Activated T-cell treated with anti-CD3 and anti-CD28 coated beads, Interleukin-2, amount 50 U/mL, for 24 hours (primary cell): Measurements from ENCODE around the gene MAG.

Experiments used
- DNase-seq: peaks from one replicate; pipeline ENCODE4 v3.0.0-alpha.2; 2020
- H3K27ac Mint-ChIP-seq: 2 replicates; pipeline ENCODE4 v1.8.0; 2020; ENCODE audit warnings: mild to moderate bottlenecking, mixed read lengths
- H3K27me3 Mint-ChIP-seq: 2 replicates; pipeline ENCODE4 v1.8.0; 2020; ENCODE audit warnings: mixed read lengths
- H3K36me3 Mint-ChIP-seq: 2 replicates; pipeline ENCODE4 v1.8.0; 2020; ENCODE audit warnings: low read depth, mixed read lengths
- H3K4me1 Mint-ChIP-seq: 2 replicates; pipeline ENCODE4 v1.8.0; 2020; ENCODE audit warnings: low read depth, mixed read lengths
- H3K4me3 Mint-ChIP-seq: 2 replicates; pipeline ENCODE4 v1.8.0; 2020; ENCODE audit warnings: mild to moderate bottlenecking, moderate library complexity, mixed read lengths
- H3K9me3 Mint-ChIP-seq: 2 replicates; pipeline ENCODE4 v1.8.0; 2020; ENCODE audit warnings: mixed read lengths

Gene MAG

DNA sequence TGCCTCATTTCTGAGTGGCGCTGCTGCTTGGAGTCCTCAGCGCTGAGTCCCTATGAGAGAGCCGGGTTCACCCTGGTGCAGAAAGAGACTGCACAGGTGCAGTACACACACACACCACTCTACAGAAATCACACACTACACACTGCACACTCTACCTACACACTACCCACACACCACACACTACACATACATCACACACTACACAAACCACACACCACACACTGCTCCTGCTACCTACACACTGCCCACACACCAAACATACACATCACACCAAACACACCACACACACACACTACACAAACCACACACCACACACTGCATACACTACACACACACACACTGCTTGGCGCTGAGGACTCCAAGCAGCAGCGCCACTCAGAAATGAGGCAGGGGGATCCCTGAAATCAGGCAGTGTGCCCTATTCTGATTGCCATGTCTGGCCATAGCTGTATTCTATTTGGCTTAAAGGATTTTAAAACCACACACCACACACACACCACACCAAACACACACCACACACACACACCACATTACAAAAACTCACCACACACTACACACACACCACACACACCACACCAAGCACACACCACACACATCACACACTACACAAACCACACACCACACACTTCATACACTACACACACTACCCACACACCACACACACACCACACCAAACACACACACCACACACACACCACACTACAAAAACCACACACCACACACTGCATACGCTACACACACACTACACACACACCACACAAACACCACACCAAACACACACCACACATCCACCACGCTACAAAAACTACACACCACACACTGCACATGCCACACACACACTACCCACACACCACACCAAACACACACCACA is 4.9 kb downstream of the MAG start:
- Mint-ChIP-seq H3K27me3 (no peaks in the 10 kb centered on the region), H3K9me3 (no peaks in the 10 kb centered on the region), H3K4me3 (no peak overlapping the region), H3K36me3 (no peaks in the 10 kb centered on the region), H3K4me1 (no peaks in the 10 kb centered on the region), H3K27ac (no peak overlapping the region)
- DNase-seq: no peak

DNA sequence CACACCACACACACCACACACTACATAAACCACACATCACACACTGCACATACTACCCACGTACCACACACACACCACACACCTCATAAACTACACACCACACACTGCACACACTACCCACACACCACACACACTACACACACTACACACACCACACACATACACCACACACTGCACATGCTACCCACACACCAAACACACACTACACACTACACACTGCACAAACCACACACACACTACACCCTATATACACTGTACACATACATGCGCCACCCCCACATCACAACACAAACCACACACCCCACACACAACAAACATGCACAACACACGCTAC is 5.5 kb downstream of the MAG start:
- Mint-ChIP-seq H3K27ac (no peak overlapping the region), H3K36me3 (no peaks in the 10 kb centered on the region), H3K27me3 (no peaks in the 10 kb centered on the region), H3K9me3 (no peaks in the 10 kb centered on the region), H3K4me3 (no peak overlapping the region), H3K4me1 (no peaks in the 10 kb centered on the region)
- DNase-seq: no peak

DNA sequence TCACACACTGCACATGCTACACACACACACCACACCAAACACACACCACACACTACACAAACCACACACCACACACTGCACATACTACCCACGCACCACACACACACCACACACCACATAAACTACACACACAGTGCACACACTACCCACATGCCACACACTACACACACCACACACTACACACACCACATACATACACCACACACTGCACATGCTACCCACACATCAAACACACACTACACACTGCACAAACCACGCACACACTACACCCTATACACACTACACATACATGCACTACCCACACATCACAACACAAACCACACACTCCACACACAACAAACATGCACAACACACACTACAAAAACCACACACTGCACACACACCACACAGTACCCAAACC is 6.0 kb downstream of the MAG start:
- H3K4me1 Mint-ChIP-seq: no peaks in the 10 kb centered on the region
- no peak for DNase-seq
- no peaks in the 10 kb centered on the region for H3K27me3 Mint-ChIP-seq
- no peaks in the 10 kb centered on the region for H3K36me3 Mint-ChIP-seq
- no peaks in the 10 kb centered on the region for H3K9me3 Mint-ChIP-seq
- no peak overlapping the region for H3K27ac Mint-ChIP-seq
- H3K4me3 Mint-ChIP-seq: no peak overlapping the region

DNA sequence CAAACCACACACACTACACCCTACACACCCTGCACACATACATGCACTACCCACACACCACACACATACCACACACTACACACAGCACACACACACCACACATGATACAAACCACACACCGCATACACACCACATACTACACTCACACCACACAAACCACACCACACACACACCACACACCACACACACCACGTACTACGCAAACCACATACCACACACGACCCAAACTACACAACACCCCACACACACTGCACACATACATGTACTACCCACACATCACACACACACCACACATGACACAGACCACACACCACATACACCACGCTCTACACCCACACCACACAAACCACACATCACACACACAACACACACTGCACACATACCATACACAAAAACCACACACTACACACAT is 6.6 kb downstream of the MAG start:
- Mint-ChIP-seq H3K27ac (no peak overlapping the region), H3K27me3 (no peaks in the 10 kb centered on the region), H3K9me3 (no peaks in the 10 kb centered on the region), H3K4me1 (no peaks in the 10 kb centered on the region), H3K4me3 (no peak overlapping the region), H3K36me3 (no peaks in the 10 kb centered on the region)
- no peak for DNase-seq

DNA sequence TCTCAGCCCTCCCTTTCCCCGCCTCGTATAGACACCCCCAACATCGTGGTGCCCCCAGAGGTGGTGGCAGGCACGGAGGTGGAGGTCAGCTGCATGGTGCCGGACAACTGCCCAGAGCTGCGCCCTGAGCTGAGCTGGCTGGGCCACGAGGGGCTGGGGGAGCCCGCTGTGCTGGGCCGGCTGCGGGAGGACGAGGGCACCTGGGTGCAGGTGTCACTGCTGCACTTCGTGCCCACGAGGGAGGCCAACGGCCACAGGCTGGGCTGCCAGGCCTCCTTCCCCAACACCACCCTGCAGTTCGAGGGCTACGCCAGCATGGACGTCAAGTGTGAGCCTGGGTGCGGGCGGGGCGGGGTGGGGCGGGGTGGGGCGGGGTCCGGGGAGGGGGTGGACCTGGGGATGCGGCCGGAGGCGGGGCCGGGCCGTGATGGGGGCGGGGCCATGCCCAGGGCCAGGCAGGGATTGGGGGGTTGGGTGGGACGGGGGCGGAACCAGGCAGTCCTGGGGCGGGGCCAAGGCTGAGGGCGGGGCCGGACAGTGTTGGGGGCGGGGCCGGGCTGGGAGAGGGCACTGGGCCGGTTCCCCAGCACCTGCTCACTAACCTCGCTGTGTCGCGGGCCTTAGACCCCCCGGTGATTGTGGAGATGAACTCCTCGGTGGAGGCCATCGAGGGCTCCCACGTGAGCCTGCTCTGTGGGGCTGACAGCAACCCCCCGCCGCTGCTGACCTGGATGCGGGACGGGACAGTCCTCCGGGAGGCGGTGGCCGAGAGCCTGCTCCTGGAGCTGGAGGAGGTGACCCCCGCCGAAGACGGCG is 7.8 kb downstream of the MAG start:
- H3K36me3 Mint-ChIP-seq: no peaks in the 10 kb centered on the region
- no peaks in the 10 kb centered on the region for H3K9me3 Mint-ChIP-seq
- no peaks in the 10 kb centered on the region for H3K4me1 Mint-ChIP-seq
- no peaks in the 10 kb centered on the region for H3K27me3 Mint-ChIP-seq
- H3K27ac Mint-ChIP-seq: no peak overlapping the region
- no peak for DNase-seq
- no peak overlapping the region for H3K4me3 Mint-ChIP-seq

DNA sequence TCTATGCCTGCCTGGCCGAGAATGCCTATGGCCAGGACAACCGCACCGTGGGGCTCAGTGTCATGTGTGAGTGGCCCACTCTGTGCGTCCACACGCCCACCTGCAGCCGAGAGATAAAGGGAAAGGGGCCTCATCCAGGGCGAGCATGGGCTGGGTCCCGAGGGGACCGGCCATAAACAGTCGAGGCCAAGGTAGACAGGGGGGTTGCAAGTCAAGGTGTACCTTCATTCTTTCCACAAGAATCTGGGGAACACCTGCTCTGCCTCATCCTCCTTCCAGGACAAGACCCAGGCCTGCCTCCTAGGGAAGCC is 8.3 kb downstream of the MAG start:
- Mint-ChIP-seq H3K4me3 (no peak overlapping the region), H3K4me1 (no peaks in the 10 kb centered on the region), H3K9me3 (no peaks in the 10 kb centered on the region), H3K27me3 (no peaks in the 10 kb centered on the region), H3K27ac (no peak overlapping the region), H3K36me3 (no peaks in the 10 kb centered on the region)
- DNase-seq: no peak

DNA sequence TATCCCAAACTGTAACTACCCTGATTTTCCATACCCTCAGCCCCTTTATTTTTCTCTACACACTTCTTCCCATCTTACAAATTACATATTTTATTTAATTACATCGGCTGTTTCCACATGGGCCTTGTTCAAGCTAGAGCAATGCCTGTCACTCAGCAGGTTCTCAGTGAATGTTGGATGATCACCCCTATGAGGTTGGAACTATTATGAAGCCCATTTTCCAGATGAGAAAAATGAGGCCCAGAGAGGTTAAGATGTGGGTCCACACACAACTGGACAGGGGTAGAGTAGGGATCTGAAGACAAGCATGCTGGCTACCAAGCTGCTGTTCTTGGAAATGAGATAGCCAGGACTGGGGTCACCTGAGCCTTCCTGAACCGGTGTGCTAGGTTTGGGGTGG is 10.0 kb downstream of the MAG start:
- Mint-ChIP-seq H3K9me3 (no peaks in the 10 kb centered on the region), H3K4me1 (no peaks in the 10 kb centered on the region), H3K4me3 (no peak overlapping the region), H3K27me3 (no peaks in the 10 kb centered on the region), H3K27ac (no peak overlapping the region), H3K36me3 (no peaks in the 10 kb centered on the region)
- no peak for DNase-seq

DNA sequence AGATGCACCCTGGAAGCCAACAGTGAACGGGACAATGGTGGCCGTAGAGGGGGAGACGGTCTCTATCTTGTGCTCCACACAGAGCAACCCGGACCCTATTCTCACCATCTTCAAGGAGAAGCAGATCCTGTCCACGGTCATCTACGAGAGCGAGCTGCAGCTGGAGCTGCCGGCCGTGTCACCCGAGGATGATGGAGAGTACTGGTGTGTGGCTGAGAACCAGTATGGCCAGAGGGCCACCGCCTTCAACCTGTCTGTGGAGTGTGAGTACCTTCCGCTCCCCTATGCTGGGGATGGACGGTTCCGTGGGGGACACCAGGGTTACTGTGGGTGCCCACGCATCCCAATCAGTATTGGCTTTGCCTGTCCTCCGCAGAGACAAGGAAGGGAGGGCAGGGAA is 10.5 kb downstream of the MAG start:
- Mint-ChIP-seq H3K27me3 (no peaks in the 10 kb centered on the region), H3K4me3 (no peak overlapping the region), H3K36me3 (no peaks in the 10 kb centered on the region), H3K4me1 (no peaks in the 10 kb centered on the region), H3K27ac (no peak overlapping the region), H3K9me3 (no peaks in the 10 kb centered on the region)
- DNase-seq: no peak

DNA sequence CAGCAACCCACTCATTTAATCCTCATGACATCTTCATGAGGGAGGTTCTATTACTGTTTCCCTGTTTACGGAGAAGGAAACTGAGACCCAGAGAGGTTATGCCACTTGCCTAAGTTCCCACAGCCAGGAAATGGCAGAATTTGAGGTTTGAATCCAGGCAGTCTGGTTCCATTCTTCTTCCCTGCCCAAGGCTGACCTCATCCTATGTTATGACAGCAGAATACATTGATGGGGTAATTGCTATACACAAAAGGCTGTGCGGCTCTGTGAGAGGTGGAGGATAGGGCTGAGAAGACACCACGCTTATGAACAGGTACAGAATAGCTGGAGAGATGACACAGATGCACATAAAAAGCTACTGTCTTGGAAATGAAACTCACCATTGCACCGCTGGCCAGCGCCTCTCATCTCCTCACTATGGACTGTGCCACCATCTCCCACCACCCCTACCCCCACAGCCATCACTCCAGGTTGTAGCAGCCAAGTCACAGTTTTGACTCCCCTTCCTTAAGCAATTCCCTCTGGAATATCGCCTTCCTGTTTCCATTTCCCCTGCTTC is 11.5 kb downstream of the MAG start:
- DNase-seq: no peak
- Mint-ChIP-seq H3K36me3 (no peaks in the 10 kb centered on the region), H3K4me3 (no peak overlapping the region), H3K27me3 (no peaks in the 10 kb centered on the region), H3K4me1 (no peaks in the 10 kb centered on the region), H3K9me3 (no peaks in the 10 kb centered on the region), H3K27ac (no peak overlapping the region)

DNA sequence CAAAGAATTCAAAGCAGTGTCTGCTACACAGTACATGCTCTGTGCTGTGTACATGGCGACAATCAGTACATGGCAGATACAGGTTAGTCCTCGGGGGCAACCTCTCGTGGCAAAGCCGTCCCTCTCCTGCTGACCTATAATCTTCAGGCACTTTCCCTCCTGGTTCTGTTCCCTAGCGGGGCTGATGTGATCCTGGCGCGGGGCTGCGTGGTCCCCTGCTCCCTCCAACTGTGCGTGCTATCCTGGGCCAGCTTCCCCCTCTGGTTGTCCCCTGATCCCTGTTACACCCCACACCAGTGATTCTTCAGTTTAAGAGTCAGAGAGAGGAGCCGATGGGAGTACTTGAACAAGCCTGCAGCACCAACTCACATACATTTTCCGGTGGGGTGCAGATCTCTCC is 12.1 kb downstream of the MAG start:
- no peaks in the 10 kb centered on the region for H3K27me3 Mint-ChIP-seq
- no peaks in the 10 kb centered on the region for H3K36me3 Mint-ChIP-seq

DNA sequence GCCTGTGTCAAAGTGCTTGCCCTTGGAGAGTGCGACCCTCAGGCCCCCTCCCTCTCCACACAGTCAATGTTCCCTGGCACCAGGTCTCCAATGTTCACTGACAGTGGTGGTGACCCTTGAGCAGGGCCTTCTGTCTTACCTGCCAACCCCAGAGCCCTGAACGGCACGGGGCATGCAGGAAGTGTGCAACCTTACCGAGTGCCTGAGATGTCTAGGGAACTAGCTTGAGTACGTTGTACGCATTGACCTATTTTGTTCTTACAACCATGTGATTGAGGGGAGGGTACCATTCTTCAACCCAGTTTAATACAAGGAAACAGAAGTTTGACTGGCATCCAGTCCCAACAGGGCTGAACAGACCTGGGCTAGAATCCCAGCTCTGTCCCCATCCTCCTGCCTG is 13.2 kb downstream of the MAG start:
- no peaks in the 10 kb centered on the region for H3K9me3 Mint-ChIP-seq
- no peak for DNase-seq
- no peaks in the 10 kb centered on the region for H3K27me3 Mint-ChIP-seq
- H3K4me1 Mint-ChIP-seq: peaks cover under 1% of the 10 kb centered on the region
- no peaks in the 10 kb centered on the region for H3K36me3 Mint-ChIP-seq
- no peak overlapping the region for H3K4me3 Mint-ChIP-seq
- no peak overlapping the region for H3K27ac Mint-ChIP-seq

More for the DNA sequence above, 12.1 kb downstream of the MAG start:
- Mint-ChIP-seq H3K4me3 (no peak overlapping the region), H3K27ac (no peak overlapping the region), H3K9me3 (no peaks in the 10 kb centered on the region), H3K4me1 (no peaks in the 10 kb centered on the region)
- no peak for DNase-seq

DNA sequence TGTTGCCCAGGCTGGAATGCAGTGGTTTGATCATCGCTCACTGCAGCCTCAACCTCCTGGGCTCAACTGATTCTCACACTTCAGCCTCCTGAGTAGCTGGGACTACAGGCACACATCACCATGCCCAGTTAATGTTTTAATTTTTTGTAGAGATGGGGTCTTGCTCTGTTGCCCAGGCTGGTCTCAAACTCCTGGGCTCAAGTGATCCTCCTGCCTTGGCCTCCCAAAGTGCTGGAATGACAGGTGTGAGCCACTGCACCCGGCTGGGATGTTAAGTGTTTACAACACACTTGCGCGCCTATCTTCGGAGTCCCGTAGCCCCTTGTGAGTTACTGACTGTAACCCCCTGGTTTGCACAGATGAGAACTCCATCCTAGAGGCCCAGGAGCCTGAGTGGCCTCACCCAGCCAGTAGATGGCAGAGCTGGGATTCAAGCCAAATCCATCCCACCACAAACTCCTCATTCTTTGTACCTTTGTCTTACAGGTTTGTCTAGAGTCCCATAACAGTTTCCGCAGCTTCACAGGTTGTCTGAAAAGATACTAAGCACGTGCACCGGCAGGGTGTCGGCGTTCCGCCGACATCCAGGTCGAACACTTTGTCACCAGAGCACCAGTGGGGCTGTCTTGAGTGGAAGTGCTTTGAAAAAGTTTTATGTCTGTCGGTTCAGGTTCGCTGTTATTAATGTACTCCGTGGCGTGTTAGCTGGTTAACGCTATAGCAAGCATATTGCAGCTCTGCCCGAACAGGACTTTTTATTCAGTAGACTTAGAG is 14.7 kb downstream of the MAG start:
- DNase-seq: no peak
- no peaks in the 10 kb centered on the region for H3K9me3 Mint-ChIP-seq
- H3K4me3 Mint-ChIP-seq: no peak overlapping the region
- H3K4me1 Mint-ChIP-seq: peaks cover 2% of the 10 kb centered on the region
- no peak overlapping the region for H3K27ac Mint-ChIP-seq
- H3K27me3 Mint-ChIP-seq: no peaks in the 10 kb centered on the region
- no peaks in the 10 kb centered on the region for H3K36me3 Mint-ChIP-seq

DNA sequence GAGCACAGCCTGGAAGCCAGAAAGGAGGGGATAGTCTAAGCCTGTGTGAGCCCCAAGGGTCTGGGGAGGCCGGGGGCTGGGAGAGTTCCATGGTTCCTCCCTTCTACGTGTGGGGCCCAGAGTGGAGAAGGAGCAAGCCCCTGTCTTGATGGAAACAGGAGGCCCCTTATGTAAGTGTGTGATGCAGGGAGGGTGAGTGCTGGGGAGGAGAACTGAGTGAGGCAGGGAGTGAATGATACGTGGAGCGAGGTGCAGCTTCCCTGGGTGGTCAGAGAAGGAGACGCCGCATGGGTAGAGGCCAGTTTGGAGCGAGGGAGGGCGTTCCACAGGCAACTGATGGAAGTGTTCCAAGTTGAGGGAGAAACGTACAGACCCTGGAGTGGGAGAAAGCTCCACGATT is 16.0 kb downstream of the MAG start:
- Mint-ChIP-seq H3K27me3 (no peaks in the 10 kb centered on the region), H3K36me3 (no peaks in the 10 kb centered on the region), H3K4me1 (peaks cover 2% of the 10 kb centered on the region), H3K9me3 (no peaks in the 10 kb centered on the region), H3K4me3 (no peak overlapping the region), H3K27ac (no peak overlapping the region)
- no peak for DNase-seq

DNA sequence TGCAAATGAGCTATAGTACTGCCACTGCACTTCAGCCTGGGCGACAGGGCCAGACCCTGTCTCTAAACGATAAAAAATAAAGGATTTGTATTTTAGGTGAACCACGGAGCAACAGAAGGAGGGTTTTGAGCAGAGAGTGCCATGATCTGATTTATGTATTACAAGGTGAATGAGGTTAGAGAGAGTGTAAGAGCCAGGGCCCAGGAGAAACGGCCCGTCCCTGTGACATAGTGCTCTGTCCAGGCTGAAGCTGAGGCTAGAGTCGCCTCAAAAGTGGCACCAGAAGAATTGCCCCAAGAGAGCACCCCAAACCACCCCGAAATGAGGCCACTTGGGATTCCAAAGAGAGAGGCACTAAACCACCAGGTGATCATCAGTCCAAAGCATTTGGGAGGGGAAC is 16.9 kb downstream of the MAG start:
- no peaks in the 10 kb centered on the region for H3K9me3 Mint-ChIP-seq
- peaks cover 2% of the 10 kb centered on the region for H3K4me1 Mint-ChIP-seq
- no peak for DNase-seq
- no peak overlapping the region for H3K27ac Mint-ChIP-seq
- H3K27me3 Mint-ChIP-seq: no peaks in the 10 kb centered on the region
- no peak overlapping the region for H3K4me3 Mint-ChIP-seq
- H3K36me3 Mint-ChIP-seq: no peaks in the 10 kb centered on the region
